Tongue (tissue), 2 donors: ENCODE measurements around the gene RANBP1. TPM values are rescaled to one million over a fixed set of nuclear protein-coding genes. Genes with fewer than 3 reads are reported as not detected.

Experiments
- DNase-seq: peaks from one replicate; pipeline ENCODE4 v3.0.0-alpha.2; 2015
- total RNA-seq: library from RNA; depleted of rRNA; stranded (reverse); fragments of >200 nt; gene quantifications from one replicate; pipeline ENCODE4 v1.2.3, GENCODE V29; 2014

The RANBP1 gene
- total RNA-seq, 1 donor from 2014 or later, result 196 TPM

- peak; percentile 66 for DNase-seq
Measured at GRCh38 chr22:20137671-20138416, 21.9 kb downstream of the RANBP1 start.

GRCh38 chr22:20138417-20138738 lies 22.5 kb downstream of the RANBP1 start:
- no peak for DNase-seq

DNA sequence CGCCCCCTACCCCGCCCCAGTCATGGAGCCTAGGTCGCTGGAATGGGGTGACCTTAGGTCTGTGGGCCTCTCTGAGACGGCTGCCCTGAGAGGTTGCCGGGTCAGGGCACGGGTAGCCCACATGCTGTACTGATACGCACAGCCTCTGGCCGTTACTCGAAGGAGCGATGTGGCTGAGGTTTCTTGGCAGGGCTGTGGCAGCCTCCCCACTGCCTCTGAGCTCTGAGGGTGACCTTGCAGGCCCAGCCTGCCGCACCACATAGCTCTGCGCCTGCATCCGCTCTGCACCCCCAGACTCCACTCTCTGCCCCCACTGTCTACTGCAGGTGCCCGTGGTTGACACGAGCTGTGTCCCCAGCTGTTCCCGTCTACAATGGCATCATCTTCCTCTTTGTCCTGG lies 23.0 kb downstream of the RANBP1 start:
- DNase-seq, result no peak

DNA sequence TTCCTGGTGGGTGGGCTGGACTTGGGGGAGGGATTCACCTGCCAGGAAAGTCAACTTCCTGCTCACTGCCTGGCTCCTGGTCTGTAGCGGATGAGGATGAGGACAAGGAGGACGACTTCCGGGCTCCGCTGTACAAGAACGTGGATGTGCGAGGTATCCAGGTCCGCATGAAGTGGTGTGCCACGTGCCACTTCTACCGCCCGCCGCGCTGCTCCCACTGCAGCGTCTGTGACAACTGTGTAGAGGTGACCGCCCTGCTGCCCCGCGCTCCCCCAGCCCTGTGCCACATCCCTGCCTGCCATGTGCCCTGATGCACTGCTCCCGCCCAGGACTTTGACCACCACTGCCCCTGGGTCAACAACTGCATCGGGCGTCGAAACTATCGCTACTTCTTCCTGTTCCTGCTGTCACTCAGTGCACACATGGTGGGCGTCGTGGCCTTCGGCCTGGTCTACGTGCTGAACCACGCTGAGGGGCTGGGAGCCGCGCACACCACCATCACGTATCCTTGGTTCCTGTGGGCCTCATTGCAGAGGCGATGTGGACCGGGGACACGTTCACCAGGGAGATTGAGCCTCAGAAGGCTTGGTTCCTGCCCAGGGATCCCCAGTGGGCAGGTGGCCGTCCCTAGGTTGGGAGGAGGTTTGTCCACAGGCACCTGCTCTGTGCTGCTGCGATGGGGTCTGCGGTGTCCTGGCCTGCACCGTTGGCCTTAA lies 23.6 kb downstream of the RANBP1 start:
- DNase-seq, result no peak

- no peak for DNase-seq
Measured at GRCh38 chr22:20140107-20140445, 24.2 kb downstream of the RANBP1 start.

DNA sequence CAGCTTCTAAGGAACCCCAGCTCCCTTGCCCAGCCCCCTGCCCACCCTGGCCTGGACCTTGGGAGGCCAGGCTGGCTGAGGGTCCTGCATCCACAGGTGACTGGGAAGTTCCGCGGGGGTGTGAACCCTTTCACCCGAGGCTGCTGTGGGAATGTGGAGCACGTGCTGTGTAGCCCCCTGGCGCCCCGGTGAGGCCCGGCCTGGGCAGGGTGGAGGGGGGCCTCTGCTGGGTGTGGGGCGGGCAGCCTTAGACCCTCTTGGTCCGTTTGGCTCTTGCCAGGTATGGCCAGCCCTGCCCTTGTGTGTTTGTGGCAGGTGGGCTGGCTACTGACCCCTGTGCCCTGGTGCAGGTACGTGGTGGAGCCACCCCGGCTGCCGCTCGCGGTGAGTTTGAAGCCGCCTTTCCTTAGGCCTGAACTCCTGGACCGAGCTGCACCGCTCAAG lies 24.6 kb downstream of the RANBP1 start:
- DNase-seq, result no peak

GRCh38 chr22:20141186-20142077 lies 25.5 kb downstream of the RANBP1 start:
- DNase-seq, result no peak

DNA sequence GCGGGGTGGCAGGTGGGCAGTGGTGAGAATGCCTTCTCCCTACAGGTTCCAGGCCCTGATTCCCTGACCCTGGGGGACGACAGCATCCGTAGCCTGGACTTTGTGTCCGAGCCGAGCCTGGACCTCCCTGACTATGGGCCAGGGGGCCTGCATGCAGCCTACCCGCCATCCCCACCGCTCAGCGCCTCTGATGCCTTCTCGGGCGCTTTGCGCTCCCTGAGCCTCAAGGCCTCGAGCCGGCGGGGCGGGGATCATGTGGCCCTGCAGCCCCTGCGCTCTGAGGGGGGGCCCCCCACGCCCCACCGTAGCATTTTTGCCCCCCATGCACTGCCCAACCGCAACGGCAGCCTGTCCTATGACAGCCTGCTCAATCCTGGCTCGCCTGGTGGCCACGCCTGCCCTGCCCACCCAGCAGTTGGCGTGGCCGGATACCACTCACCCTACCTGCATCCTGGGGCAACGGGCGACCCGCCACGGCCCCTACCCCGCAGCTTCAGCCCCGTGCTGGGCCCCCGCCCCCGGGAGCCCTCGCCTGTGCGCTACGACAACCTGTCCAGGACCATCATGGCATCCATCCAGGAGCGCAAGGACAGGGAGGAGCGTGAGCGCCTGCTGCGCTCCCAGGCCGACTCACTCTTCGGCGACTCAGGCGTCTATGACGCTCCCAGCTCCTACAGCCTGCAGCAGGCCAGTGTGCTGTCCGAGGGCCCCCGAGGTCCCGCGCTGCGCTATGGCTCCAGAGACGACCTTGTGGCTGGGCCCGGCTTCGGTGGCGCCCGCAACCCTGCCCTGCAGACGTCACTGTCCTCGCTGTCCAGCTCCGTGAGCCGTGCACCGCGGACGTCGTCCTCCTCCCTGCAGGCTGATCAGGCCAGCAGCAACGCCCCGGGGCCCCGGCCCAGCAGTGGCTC lies 27.1 kb downstream of the RANBP1 start:
- no peak for DNase-seq

DNA sequence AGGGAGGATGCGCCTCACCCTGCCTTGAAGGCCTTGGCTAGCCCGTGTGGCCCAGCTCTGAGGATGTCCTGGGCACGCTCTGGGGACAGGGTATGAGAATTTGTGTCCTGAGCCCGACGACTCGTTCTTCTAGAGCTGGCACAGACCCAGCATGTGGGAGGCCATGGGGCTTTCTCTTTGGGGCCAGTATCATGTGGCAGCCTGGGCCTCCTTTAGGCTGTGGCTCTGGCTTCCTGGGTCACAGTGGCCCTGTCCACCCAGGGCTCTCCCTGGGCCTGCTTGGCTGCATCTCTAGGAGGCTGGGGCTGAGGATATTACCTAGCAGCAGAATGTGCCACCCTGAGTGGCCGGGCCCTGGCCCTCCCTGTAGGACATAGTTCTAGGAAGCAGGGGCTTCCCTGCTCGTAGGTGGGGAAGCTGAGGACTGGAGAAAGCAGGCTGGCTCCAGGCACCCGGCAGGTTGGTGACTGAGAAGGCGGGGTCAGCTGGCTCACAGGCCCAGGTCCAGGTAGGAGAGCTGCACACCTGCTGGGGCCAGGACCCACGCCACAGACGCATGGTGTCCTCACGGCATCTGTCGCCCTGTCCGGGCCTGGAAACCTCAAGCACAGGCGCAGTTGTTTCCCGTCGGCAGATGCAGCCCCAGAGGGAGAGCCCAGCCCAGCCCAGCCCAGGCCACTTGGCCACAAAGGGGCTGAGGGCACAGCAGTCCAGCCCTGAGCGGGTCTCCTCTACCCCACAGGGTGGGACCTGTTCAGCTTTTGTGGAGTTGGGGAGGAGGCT lies 28.2 kb downstream of the RANBP1 start:
- no peak for DNase-seq

DNA sequence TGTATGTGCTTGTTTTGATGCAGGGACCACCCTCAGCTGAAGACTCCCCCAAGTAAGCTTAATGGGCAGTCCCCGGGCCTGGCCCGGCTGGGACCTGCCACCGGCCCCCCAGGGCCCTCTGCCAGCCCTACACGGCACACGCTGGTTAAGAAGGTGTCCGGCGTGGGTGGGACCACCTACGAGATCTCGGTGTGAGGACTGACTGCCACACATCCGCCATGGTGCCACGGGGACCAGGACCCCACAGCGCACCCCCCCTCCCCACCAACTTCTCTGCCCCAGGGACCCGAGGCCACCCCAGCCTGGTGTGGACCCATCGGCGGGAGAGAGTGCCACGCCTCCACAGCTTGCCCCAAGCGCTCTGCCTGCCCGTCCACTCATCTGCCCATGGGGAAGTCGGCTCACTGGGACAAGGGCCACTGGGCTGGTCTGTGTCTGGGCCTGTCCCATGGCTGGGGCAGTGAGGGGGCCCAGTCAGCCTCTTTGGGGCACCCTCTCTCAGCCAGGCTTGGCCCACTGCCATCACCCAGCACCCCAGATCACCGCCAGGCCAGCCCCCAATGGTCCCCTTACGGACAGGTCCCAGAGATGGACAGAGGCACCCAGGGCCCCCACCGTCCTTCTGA lies 29.4 kb downstream of the RANBP1 start:
- DNase-seq, result no peak

- no peak for DNase-seq
Measured at GRCh38 chr22:20145832-20146223, 29.9 kb downstream of the RANBP1 start.

DNA sequence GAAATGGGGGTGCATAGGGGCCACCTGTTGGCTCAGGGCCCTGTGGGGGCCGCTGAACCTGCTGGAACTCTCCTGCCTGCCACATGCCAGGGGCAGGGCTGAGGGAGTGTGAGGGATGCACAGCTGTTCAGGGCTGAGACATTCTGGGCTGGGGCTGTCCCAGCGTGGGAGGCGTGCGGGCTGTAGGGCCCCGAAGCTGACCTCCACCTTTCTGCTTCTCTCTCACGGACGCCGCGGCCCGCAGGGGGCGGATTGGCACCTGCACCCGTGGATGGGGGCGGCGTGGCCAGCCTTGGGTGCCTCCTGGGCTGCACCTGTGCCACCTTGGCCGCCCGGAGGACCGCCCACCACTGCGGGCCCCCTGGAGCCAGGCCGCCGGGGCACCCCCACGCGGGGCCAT lies 30.9 kb downstream of the RANBP1 start:
- peak; percentile 56 for DNase-seq

DNA sequence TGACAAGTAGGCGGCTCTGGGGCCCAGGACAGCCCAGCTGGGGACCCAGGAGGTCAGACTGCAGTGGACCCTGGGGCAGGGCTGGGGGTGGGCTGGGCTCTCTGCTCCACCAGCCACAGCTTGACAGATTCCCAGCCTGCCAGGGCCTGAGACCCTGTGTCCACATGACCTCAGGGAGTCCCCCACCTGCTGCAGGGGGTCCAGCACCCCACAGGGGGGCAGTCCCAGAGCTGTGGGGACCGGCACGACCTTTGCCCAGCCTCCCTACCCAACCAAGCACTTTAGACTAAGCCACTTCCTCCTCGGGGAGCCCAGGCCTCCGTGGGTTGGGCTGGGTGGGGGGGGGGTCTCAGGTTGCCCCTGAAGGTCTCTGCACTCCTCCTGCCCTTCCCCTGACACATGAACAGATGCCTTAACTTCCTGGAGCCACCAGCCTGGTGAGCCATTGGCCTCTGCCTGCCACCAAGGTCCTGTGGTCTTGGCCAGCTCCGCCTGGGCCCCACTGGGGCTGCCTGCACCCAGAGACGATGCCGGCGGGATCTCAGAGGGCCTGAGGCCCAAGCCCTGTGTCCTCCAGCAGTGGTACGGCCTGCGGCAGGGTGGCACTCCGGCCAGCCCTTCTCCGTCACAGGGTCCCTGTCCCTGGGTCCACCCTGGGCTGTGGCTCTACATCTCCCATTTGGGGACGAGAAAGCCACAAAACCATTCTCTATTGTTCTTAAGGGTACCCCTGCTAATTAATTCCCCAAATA lies 31.5 kb downstream of the RANBP1 start:
- DNase-seq, result no peak

- no peak for DNase-seq
Measured at GRCh38 chr22:20148414-20148813, 32.5 kb downstream of the RANBP1 start.

DNA sequence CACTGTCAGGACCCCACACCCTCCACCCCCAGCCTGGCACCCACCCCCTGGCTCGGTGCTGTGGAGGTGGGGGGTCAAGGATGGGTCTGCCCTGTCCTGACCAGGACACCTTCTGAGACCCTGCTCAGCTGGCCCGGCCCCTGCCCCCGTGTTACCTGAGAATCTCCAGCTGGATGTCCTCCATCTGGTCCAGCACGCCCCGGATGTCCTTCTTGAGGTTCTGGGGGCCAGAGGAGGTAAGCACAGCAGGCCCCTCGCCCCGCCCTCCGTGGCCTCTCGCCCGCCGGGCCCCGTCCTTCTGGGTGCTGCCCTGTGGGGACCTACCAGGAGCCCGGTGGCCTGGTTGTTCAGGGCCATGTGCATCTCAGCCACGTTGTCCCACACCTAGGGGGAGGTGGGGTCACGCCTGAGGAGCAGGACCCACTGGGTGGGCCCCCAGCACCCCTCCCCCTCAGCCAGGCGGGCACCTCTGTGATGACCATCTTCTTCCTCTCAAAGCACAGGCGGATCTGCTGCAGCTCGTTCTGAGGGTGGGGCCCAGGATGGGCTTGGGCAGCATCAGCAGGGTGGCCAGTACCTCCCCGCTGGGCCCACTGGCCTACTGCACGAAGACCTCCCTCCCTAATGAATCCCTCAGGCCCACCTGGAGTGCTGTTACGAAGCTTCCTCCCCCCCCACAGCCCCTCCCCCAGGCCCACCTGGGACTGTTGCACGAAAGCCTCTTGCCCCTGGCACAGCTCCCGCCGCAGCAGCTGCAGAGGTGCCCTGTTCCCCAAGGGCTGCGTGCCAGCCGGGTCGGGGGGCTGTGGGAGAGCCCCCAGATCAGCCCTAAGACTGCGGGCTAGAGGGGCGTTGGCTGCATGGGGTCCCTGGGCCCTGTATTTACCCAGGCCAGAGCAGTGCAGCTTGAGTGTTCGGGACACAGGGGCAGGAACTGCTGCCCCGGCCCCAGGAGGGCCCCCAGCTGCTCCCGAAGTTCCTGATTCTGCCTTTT lies 33.6 kb downstream of the RANBP1 start:
- no peak for DNase-seq

GRCh38 chr22:20150381-20151275 lies 34.7 kb downstream of the RANBP1 start, which contains the start of gene CCDC188:
Gene CCDC188, minus strand, starts transcription at chr22:20151055. Its CDS starts 69 bp downstream, at chr22:20150986.
- DNase-seq, result no peak

DNA sequence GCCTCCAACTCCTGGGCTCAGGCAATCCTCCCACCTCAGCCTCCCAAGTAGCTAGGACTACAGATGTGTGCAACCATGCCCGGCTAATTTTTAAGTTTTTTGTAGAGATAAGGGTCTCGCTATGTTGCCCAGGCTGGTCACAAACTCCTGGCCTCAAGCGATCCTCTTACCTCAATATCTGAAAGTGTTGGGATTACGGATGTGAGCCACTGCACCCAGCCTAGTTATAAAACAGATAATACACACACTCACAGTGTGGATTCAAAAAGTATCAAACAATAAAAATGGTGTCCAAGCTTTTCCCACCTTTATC lies 35.3 kb downstream of the RANBP1 start:
- DNase-seq, result no peak

DNA sequence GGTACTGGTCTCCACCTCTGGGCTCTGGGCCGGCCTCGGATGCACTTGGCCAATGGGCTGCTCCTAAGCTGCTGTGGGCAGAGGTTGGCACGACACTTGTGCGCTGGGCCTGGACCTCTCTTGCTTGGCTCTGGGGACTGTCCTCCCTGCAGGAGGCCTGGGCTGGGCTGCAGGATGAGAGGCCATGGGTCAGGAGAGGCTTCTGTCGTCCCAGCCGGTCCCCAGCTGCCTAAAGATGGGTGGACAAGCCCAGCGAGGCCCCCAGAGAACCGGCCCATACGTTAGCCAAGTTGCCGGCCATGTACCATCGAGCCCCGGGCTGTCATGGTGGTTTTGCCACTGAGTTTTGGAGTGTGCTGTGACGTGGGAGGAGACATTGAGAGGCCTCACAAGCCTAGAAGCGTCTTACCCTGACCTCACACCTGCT lies 36.6 kb downstream of the RANBP1 start:
- no peak for DNase-seq
